ENCODE data around the gene C1orf198.

C1orf198 gene

GRCh38 chr1:230910755-230911117, 42.4 kb upstream of the C1orf198 start:
- no peak for DNase-seq (ENCODE audit: low read depth)
- no peak overlapping the region for H3K4me3 ChIP-seq (ENCODE audit: low read depth, low read length)
- TF ChIP-seq MAX (IDR thresholded peaks at IDR 0.05; ENCODE audit: low read depth, low read length) (no peak), POLR2A (IDR thresholded peaks at IDR 0.05; ENCODE audit: extremely low read depth, insufficient read length) (no peak), CTCF (IDR thresholded peaks at IDR 0.05; ENCODE audit: low read depth, low read length) (no peak), MYC (IDR thresholded peaks at IDR 0.05; ENCODE audit: low read depth, low read length) (no peak)

GRCh38 chr1:230909974-230910754, 41.8 kb upstream of the C1orf198 start:
- H3K4me3 ChIP-seq (ENCODE audit: low read depth, low read length) = no peak overlapping the region
- no peak for DNase-seq (ENCODE audit: low read depth)
- TF ChIP-seq MAX (IDR thresholded peaks at IDR 0.05; ENCODE audit: low read depth, low read length) (no peak), MYC (IDR thresholded peaks at IDR 0.05; ENCODE audit: low read depth, low read length) (no peak), CTCF (IDR thresholded peaks at IDR 0.05; ENCODE audit: low read depth, low read length) (no peak), POLR2A (IDR thresholded peaks at IDR 0.05; ENCODE audit: extremely low read depth, insufficient read length) (no peak)

GRCh38 chr1:230907472-230908205, 39.3 kb upstream of the C1orf198 start:
- no peak for TF ChIP-seq MAX (IDR thresholded peaks at IDR 0.05; ENCODE audit: low read depth, low read length)
- no peak for TF ChIP-seq CTCF (IDR thresholded peaks at IDR 0.05; ENCODE audit: low read depth, low read length)
- no peak for TF ChIP-seq MYC (IDR thresholded peaks at IDR 0.05; ENCODE audit: low read depth, low read length)
- no peak for TF ChIP-seq POLR2A (IDR thresholded peaks at IDR 0.05; ENCODE audit: extremely low read depth, insufficient read length)
- DNase-seq (ENCODE audit: low read depth) = no peak
- H3K4me3 ChIP-seq (ENCODE audit: low read depth, low read length) = no peak overlapping the region

DNA sequence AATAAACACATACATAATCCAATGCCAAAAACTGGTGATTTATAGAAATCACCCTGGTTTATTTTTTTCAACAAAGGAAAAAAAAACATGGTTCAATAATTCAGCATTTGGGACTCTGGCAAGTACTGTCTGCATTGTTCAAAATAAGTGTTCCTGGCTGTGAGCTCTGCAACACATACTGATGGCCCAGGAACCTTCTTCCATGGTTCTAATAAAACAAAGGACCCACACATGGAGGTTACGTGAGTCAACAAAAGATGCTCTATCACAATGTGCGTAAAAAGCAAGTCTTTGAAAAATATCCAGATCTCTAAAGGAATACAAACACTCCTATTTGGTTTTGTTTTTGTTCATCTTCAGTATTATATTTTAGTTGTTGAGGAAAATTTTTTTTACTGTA, 37.9 kb upstream of the C1orf198 start:
- H3K4me3 ChIP-seq (ENCODE audit: low read depth, low read length) = no peak overlapping the region
- DNase-seq (ENCODE audit: low read depth) = no peak
- TF ChIP-seq MYC (IDR thresholded peaks at IDR 0.05; ENCODE audit: low read depth, low read length) = no peak
- no peak for TF ChIP-seq MAX (IDR thresholded peaks at IDR 0.05; ENCODE audit: low read depth, low read length)
- no peak for TF ChIP-seq CTCF (IDR thresholded peaks at IDR 0.05; ENCODE audit: low read depth, low read length)
- TF ChIP-seq POLR2A (IDR thresholded peaks at IDR 0.05; ENCODE audit: extremely low read depth, insufficient read length) = no peak

GRCh38 chr1:230905733-230906132, 37.4 kb upstream of the C1orf198 start:
- no peak overlapping the region for H3K4me3 ChIP-seq (ENCODE audit: low read depth, low read length)
- TF ChIP-seq CTCF (IDR thresholded peaks at IDR 0.05; ENCODE audit: low read depth, low read length) = no peak
- no peak for TF ChIP-seq POLR2A (IDR thresholded peaks at IDR 0.05; ENCODE audit: extremely low read depth, insufficient read length)
- no peak for TF ChIP-seq MYC (IDR thresholded peaks at IDR 0.05; ENCODE audit: low read depth, low read length)
- TF ChIP-seq MAX (IDR thresholded peaks at IDR 0.05; ENCODE audit: low read depth, low read length) = no peak
- DNase-seq (ENCODE audit: low read depth) = no peak

All from NB4 (cell line).